8988T (cell line): ENCODE data around the gene PURA.
"Not testable (repeated sequence)": the region's sequence is repeated elsewhere in the genome, so short reads cannot be mapped to it uniquely, and the experiment has no call there.

ENCODE experiments used
- DNase-seq: peaks from one replicate; pipeline ENCODE4 v3.0.0; 2011

Gene PURA

GRCh38 chr5:140141241-140141640, 27.3 kb downstream of the PURA start:
- no peak for DNase-seq

GRCh38 chr5:140142246-140142645, 28.3 kb downstream of the PURA start:
- DNase-seq, result no peak

GRCh38 chr5:140142856-140143255, 28.9 kb downstream of the PURA start:
- no peak for DNase-seq

- no peak for DNase-seq
These were observed 29.8 kb downstream of the PURA start for GRCh38 chr5:140143521-140144258.

- DNase-seq, result no peak
These were observed 31.3 kb downstream of the PURA start for GRCh38 chr5:140145256-140145655.

GRCh38 chr5:140145818-140146522, 32.1 kb downstream of the PURA start:
- peak; percentile 82 for DNase-seq

- no peak for DNase-seq
These were observed 32.6 kb downstream of the PURA start for GRCh38 chr5:140146523-140146842.

GRCh38 chr5:140147460-140147859, 33.6 kb downstream of the PURA start:
- DNase-seq, result no peak

GRCh38 chr5:140148508-140148907, 34.6 kb downstream of the PURA start:
- DNase-seq, result peak; percentile 80

- DNase-seq, result no peak
These were observed 36.3 kb downstream of the PURA start for GRCh38 chr5:140150201-140150600.

- no peak for DNase-seq
These were observed 37.5 kb downstream of the PURA start for GRCh38 chr5:140151144-140152021.

GRCh38 chr5:140152022-140152999, 38.4 kb downstream of the PURA start:
- no peak for DNase-seq

GRCh38 chr5:140153255-140153654, 39.3 kb downstream of the PURA start:
- DNase-seq, result no peak

- no peak for DNase-seq
These were observed 40.0 kb downstream of the PURA start for GRCh38 chr5:140153905-140154304.

GRCh38 chr5:140154710-140155381, 40.9 kb downstream of the PURA start:
- not testable (repeated sequence) for DNase-seq

- peak; percentile 82 for DNase-seq
These were observed 43.3 kb downstream of the PURA start for GRCh38 chr5:140157032-140157781.

GRCh38 chr5:140159014-140159927, 45.4 kb downstream of the PURA start:
- DNase-seq, result no peak

GRCh38 chr5:140162275-140162674, 48.4 kb downstream of the PURA start:
- no peak for DNase-seq

GRCh38 chr5:140162781-140163180, 48.9 kb downstream of the PURA start:
- DNase-seq, result no peak
